OCI-LY7 (cell line): ENCODE results near the gene SART3. TPM values are rescaled to one million over a fixed set of nuclear protein-coding genes. Genes with fewer than 3 reads are reported as not detected.

Experiments
- BruUV-seq: library from RNA; stranded (reverse); fragments of 400-500 nt; replicated peaks from 2 replicates; lab custom pipeline; 2021; lab: Mats Ljungman, UMichigan
- CTCF ChIA-PET: fragments of 300-600 bp; sonication (Branson Sonifier 250); formaldehyde crosslinking; loops from one replicate; lab custom pipeline; 2022; ENCODE audit warnings: antibody characterized with exemption; ENCODE audit not compliant: unreplicated experiment; lab: Charles Lee
- POLR2A ChIA-PET: fragments of 300-600 bp; sonication (Branson Sonifier 250); formaldehyde crosslinking; loops from one replicate; lab custom pipeline; 2022; ENCODE audit warnings: antibody characterized with exemption; lab: Charles Lee
- DNase-seq: peaks from one replicate; pipeline ENCODE4 v3.0.0-alpha.2; 2015; ENCODE audit warnings: low spot score
- H2AFZ ChIP-seq: fragments of 200-600 bp; sonication (generic), shearing (Covaris generic); 2 replicates; pipeline ENCODE4 v1.6.1; 2014; ENCODE audit warnings: mild to moderate bottlenecking, antibody characterized with exemption, low read length, moderate library complexity
- H3K27ac ChIP-seq: fragments of 200-600 bp; sonication (generic); 2 replicates; pipeline ENCODE4 v1.5.1; 2014; ENCODE audit warnings: mixed run types, low read depth, mild to moderate bottlenecking, moderate library complexity, low read length, inconsistent platforms; ENCODE audit not compliant: poor library complexity, severe bottlenecking
- H3K36me3 ChIP-seq: fragments of 200-600 bp; sonication (generic); 2 replicates; pipeline ENCODE4 v1.6.1; 2014; ENCODE audit warnings: mild to moderate bottlenecking, antibody characterized with exemption, low read length, moderate library complexity, mixed read lengths; ENCODE audit not compliant: insufficient read depth
- H3K4me1 ChIP-seq: fragments of 200-600 bp; sonication (generic); 2 replicates; pipeline ENCODE4 v1.5.1; 2014; ENCODE audit warnings: mild to moderate bottlenecking, low read length; ENCODE audit not compliant: insufficient read depth, poor library complexity, severe bottlenecking
- H3K4me2 ChIP-seq: fragments of 200-600 bp; sonication (generic); 2 replicates; pipeline ENCODE4 v1.6.1; 2014; ENCODE audit warnings: mild to moderate bottlenecking, low read length
- H3K4me3 ChIP-seq: fragments of 200-600 bp; sonication (generic); 2 replicates; pipeline ENCODE4 v1.5.1; 2014; ENCODE audit warnings: mild to moderate bottlenecking, low read depth, low read length; ENCODE audit not compliant: poor library complexity, severe bottlenecking
- H3K79me2 ChIP-seq: fragments of 200-600 bp; sonication (generic); 2 replicates; pipeline ENCODE4 v1.6.1; 2016; ENCODE audit warnings: low read depth, mild to moderate bottlenecking, low read length, moderate library complexity, mixed read lengths; ENCODE audit not compliant: insufficient read depth
- H3K9me2 ChIP-seq: fragments of 200-600 bp; sonication (generic); 2 replicates; pipeline ENCODE4 v1.6.1; 2016; ENCODE audit warnings: mild to moderate bottlenecking, low read length, mixed read lengths; ENCODE audit not compliant: insufficient read depth
- H3K9me3 ChIP-seq: fragments of 200-600 bp; sonication (generic); 2 replicates; pipeline ENCODE4 v1.6.1; 2014; ENCODE audit warnings: mild to moderate bottlenecking, mixed run types, low read length, mixed read lengths
- H4K20me1 ChIP-seq: fragments of 200-600 bp; sonication (generic); 2 replicates; pipeline ENCODE4 v1.6.1; 2014; ENCODE audit warnings: mild to moderate bottlenecking, antibody characterized with exemption, low read length, moderate library complexity, mixed read lengths; ENCODE audit not compliant: insufficient read depth
- CTCF ChIP-seq: fragments of 200-600 bp; sonication (generic); conservative IDR thresholded peaks from 2 replicates; pipeline ENCODE4 v1.5.1; 2014; ENCODE audit warnings: mild to moderate bottlenecking, antibody characterized with exemption, low read length, moderate library complexity, mixed read lengths
- EZH2phosphoT487 ChIP-seq: fragments of 200-600 bp; sonication (generic); IDR thresholded peaks from 2 replicates; pipeline ENCODE4 v1.6.1; 2018; ENCODE audit warnings: low read depth, borderline replicate concordance, mild to moderate bottlenecking, mixed run types, antibody characterized with exemption, low read length, moderate library complexity, mixed read lengths
- intact Hi-C: fragments of 100-400 bp; cut with micrococcal nuclease; formaldehyde crosslinking; loops from one replicate; pipeline ENCODE4 v1.10.0; 2022; ENCODE audit not compliant: unreplicated experiment
- total RNA-seq, 2 experiments: library from RNA; depleted of rRNA in 1 of 2; stranded (reverse); fragments of >200 nt in 1 of 2; shearing (Covaris generic) in 1 of 2; gene quantifications; 2 replicates each; pipeline ENCODE4 v1.2.3, GENCODE V29; 2014 to 2022

Gene SART3
- total RNA-seq, 2 experiments from 2014 or later, result 143 to 211 TPM

GRCh38 chr12:108511633-108512540 lies 49.1 kb downstream of the SART3 start:
- peak overlapping the region; percentile 68 for H3K4me2 ChIP-seq
- POLR2A ChIA-PET, result interaction anchor here (0.6 to 0.9 kb wide), 3 partner anchors 63 to 124 kb away, joined by 3 read pairs; no protein-coding TSS in a partner anchor

GRCh38 chr12:108510836-108511235 lies 50.1 kb downstream of the SART3 start:
- peaks cover 14% of the 10 kb centered on the region for H3K4me1 ChIP-seq
- no peak overlapping the region for H3K4me2 ChIP-seq
- no peak overlapping the region for H2AFZ ChIP-seq
- POLR2A ChIA-PET, result interaction anchor here (0.7 kb wide), 3 partner anchors 50 to 116 kb away, joined by 3 to 8 read pairs (median 3); partner anchors contain the start of gene SART3
- H3K36me3 ChIP-seq, result no peaks in the 10 kb centered on the region
- no peaks in the 10 kb centered on the region for H3K79me2 ChIP-seq
- TF ChIP-seq CTCF (no peak), EZH2phosphoT487 (no peak)
- H3K4me3 ChIP-seq, result no peak overlapping the region
- H3K9me3 ChIP-seq, result peaks cover 6% of the 10 kb centered on the region; the same call in 1 of the 2 replicates
- no peak for DNase-seq
- no peak overlapping the region for H3K27ac ChIP-seq
- no peaks in the 10 kb centered on the region for H3K9me2 ChIP-seq
- H4K20me1 ChIP-seq, result no peaks in the 10 kb centered on the region
- intact Hi-C loops, result loop anchor here (5.0 to 10.0 kb wide), 3 partner anchors 519 to 746 kb away; partner anchors contain the start of gene PRDM4
- BruUV-seq, result no TSS peak
- CTCF ChIA-PET, result no interaction called here

More at GRCh38 chr12:108511633-108512540, 49.1 kb downstream of the SART3 start:
- H3K79me2 ChIP-seq, result no peaks in the 10 kb centered on the region
- peak overlapping the region; percentile 44 for H3K4me3 ChIP-seq
- peak; percentile 81 for DNase-seq
- no peaks in the 10 kb centered on the region for H3K9me2 ChIP-seq
- H2AFZ ChIP-seq, result peak overlapping the region; percentile 97
- H3K36me3 ChIP-seq, result peaks cover 2% of the 10 kb centered on the region; the same call in 1 of the 2 replicates
- intact Hi-C loops, result loop anchor here (5.0 to 10.0 kb wide), 3 partner anchors 520 to 747 kb away; partner anchors contain the start of gene PRDM4
- CTCF ChIA-PET, result interaction anchor here (0.9 kb wide), 1 partner anchor 522 kb away, joined by 3 read pairs; no protein-coding TSS in a partner anchor
- peaks cover 6% of the 10 kb centered on the region; the same call in 1 of the 2 replicates for H3K9me3 ChIP-seq
- TF ChIP-seq EZH2phosphoT487 (no peak), CTCF (peak; percentile 97)
- H3K27ac ChIP-seq, result no peak overlapping the region
- H3K4me1 ChIP-seq, result peaks cover 20% of the 10 kb centered on the region
- H4K20me1 ChIP-seq, result no peaks in the 10 kb centered on the region
- BruUV-seq, result no TSS peak
